ENCODE results near the gene ABCA12.

The ABCA12 gene

DNA sequence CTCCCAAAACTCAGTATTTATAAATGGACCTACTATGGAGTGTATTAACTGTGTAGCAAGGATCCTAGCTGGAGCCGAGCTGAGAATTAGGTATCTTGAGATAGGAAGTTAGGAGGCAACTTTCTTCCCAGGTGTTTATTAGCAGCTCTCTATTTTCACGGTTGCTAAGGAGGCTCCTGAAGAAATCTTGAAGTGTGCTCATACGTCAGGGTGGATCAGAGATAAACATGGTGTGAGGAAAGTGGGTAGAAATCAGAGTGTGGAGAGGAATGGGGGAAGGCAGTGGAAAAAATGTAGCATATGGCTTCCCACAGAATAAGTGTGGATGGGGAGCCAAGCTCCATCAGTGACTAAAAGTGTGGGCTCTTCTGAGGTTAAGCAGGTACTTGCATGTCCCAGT lies 104.3 kb downstream of the ABCA12 start:
- POLR2A ChIA-PET (ENCODE audit: low non-redundant PET): no interaction called here
- CTCF ChIA-PET: interaction anchor here (0.6 kb wide), 4 partner anchors 68 to 773 kb away, joined by 3 to 6 read pairs (median 3); no protein-coding TSS in a partner anchor
- TF ChIP-seq, protein P1, sequence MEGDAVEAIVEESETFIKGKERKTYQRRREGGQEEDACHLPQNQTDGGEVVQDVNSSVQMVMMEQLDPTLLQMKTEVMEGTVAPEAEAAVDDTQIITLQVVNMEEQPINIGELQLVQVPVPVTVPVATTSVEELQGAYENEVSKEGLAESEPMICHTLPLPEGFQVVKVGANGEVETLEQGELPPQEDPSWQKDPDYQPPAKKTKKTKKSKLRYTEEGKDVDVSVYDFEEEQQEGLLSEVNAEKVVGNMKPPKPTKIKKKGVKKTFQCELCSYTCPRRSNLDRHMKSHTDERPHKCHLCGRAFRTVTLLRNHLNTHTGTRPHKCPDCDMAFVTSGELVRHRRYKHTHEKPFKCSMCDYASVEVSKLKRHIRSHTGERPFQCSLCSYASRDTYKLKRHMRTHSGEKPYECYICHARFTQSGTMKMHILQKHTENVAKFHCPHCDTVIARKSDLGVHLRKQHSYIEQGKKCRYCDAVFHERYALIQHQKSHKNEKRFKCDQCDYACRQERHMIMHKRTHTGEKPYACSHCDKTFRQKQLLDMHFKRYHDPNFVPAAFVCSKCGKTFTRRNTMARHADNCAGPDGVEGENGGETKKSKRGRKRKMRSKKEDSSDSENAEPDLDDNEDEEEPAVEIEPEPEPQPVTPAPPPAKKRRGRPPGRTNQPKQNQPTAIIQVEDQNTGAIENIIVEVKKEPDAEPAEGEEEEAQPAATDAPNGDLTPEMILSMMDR (conservative IDR thresholded peaks at IDR 0.05; ENCODE audit: low read depth): no peak
- no peak overlapping the region for H3K27ac ChIP-seq
- DNase-seq (ENCODE audit: low spot score): no peak

DNA sequence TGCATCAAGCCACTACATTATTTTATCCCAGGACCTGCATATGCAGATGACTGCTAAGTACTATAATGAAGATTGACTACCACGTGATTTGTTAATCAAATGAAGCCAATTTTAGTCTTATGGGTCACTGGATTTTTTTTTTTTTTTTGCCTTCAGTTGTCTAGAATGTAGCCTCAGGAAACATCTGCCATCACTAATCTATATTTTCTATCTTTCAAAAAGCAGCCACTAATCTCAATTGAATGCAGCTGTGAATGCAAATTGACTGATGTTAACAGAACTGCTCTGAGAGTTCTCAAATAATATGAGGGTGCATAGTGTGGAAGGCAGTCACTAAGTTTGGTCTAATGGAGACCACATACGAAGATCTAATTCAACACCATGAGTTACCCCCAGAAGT lies 106.3 kb downstream of the ABCA12 start:
- ChIA-PET CTCF (no interaction called here), POLR2A (ENCODE audit: low non-redundant PET) (no interaction called here)
- H3K27ac ChIP-seq: no peak overlapping the region
- TF ChIP-seq, protein P1 (conservative IDR thresholded peaks at IDR 0.05; ENCODE audit: low read depth): no peak
- no peak for DNase-seq (ENCODE audit: low spot score)

DNA sequence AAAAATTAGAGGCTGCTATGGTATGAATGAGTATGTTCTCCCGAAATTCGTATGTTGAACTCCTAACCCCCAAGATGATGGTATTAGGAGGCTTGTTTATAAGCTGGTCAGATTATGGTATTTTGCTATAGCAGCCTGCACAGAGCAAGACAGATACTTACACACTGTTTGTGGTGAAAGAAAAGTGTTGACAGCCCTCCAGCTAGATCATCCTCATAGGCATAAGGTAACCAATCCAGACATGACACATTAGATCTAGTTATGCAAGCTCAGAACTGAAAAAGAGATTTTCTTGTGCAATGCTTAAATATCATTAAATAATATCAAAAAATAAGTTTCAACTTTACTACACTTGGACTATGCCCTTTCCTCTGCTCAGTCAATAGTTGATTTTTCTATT lies 107.1 kb downstream of the ABCA12 start:
- CTCF ChIA-PET: interaction anchor here (0.6 kb wide), 1 partner anchor 1390 kb away, joined by 3 read pairs; no protein-coding TSS in a partner anchor
- DNase-seq (ENCODE audit: low spot score): no peak
- no peak overlapping the region for H3K27ac ChIP-seq
- POLR2A ChIA-PET (ENCODE audit: low non-redundant PET): no interaction called here
- TF ChIP-seq, protein P1 (conservative IDR thresholded peaks at IDR 0.05; ENCODE audit: low read depth): no peak

DNA sequence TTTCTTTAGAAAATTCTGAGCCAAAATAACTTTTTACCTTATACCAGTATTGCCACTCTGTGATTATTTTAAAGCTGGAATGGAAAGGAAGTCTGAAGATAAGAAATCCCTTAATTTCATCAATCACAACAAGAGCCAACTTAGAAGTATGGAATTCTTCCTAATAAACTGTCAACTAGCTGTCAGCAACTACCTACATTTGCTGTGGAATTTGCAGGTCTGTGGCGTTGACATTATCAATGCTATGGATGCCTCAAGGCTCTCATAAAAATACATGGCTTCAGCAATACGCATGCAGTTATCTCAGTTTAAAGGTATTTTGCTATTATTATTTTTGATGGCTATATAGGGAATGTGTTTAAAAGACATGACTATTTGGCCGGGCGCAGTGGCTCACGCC lies 108.5 kb downstream of the ABCA12 start:
- no peak for DNase-seq (ENCODE audit: low spot score)
- ChIA-PET CTCF (no interaction called here), POLR2A (ENCODE audit: low non-redundant PET) (no interaction called here)
- TF ChIP-seq, protein P1 (conservative IDR thresholded peaks at IDR 0.05; ENCODE audit: low read depth): no peak
- no peak overlapping the region for H3K27ac ChIP-seq

DNA sequence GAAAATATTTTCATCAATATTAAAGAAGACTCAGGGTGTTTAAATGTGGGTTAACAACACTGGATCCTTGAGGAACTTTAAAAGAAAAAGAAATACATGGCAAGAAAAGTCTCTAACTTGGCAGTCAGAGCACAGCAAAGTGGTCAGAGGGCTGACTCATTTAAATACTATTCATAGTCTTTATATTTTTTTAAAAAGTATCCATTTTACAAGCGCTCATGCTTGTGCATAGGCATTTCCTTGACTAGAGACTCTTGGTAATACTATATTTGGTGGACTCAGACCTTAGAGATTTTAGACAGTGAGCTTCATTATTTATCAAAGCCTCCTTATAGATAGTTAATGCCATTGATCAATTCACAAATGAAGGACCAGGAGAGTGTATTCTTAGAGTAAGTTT lies 110.2 kb downstream of the ABCA12 start:
- POLR2A ChIA-PET (ENCODE audit: low non-redundant PET): no interaction called here
- CTCF ChIA-PET: interaction anchor here (0.6 kb wide), 1 partner anchor 1240 kb away, joined by 3 read pairs; no protein-coding TSS in a partner anchor
- DNase-seq (ENCODE audit: low spot score): no peak
- H3K27ac ChIP-seq: no peak overlapping the region
- TF ChIP-seq, protein P1 (conservative IDR thresholded peaks at IDR 0.05; ENCODE audit: low read depth): no peak

DNA sequence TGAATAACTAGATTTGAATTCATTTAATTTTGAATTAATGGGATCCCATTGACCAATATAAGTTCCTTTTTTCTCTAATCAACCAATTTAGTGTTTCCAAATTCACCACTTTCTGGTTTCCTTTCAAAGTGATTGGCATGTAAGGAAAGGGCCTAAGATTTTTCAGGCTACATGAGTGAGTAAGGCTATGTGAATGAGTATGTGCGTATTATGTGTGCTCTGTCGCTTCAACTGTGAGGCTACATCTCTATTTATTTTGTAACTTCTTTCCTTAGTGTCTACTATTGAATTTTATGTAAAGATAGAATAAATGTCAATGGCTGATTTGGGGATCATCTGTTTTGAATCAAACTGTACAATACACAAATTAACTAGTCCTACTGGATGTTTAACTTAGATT lies 110.6 kb downstream of the ABCA12 start:
- POLR2A ChIA-PET (ENCODE audit: low non-redundant PET): no interaction called here
- no peak for DNase-seq (ENCODE audit: low spot score)
- CTCF ChIA-PET: interaction anchor here (0.6 kb wide), 1 partner anchor 1239 kb away, joined by 3 read pairs; no protein-coding TSS in a partner anchor
- no peak overlapping the region for H3K27ac ChIP-seq
- TF ChIP-seq, protein P1 (conservative IDR thresholded peaks at IDR 0.05; ENCODE audit: low read depth): no peak
